WI38 (cell line): Measurements from ENCODE around the gene MASP2.
"Not testable (repeated sequence)": the region's sequence is repeated elsewhere in the genome, so short reads cannot be mapped to it uniquely, and the experiment has no call there.

Experiments used
- H3K4me3 ChIP-seq: 2 replicates; pipeline ENCODE4 v1.5.1; 2011; ENCODE audit warnings: low read depth, mild to moderate bottlenecking, control low read depth, low read length
- CTCF ChIP-seq: IDR thresholded peaks from 2 replicates; pipeline ENCODE4 v1.5.1; 2012; ENCODE audit warnings: low read depth, mild to moderate bottlenecking, control low read depth, low read length

The MASP2 gene

DNA sequence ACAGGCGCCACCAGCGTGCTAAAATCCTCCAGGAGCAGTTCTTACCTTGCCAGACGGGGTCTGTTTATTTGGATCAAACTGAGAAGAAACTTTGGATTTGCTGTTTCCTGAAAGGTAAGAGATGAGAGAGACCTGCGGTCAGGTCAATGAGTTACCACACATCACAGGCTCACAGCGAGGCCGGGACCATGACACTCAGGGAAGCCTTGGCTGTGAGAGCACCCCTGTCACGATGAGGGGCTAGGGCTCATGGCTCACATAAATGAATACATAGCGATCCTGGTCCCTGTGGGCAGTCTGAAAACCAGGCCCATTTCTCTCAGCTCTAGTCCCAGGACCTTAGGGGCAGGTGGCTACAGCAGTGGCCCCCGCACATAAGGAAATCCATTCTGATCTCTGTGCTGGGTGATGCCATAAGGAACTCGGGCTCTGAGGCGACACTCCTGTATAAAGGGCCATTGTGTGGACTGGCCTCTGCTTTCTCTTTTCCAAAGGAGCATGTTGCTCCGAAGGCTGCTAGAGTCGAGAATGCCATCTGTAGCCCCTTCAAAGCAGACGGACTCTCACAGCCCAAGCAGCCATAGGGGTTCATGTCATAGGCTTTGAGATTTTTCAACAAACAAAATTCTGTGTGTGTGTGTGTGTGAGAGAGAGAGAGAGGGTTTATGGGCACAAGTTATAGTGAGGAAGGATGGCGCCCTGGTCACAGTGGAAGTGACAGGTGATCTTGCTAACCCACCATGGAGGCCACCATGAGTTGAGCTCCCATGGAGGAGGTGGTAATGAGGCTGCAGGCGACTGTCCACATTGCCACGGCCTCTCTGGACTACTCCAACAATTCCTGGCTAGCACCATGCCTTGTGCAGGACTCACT lies 21.8 kb upstream of the MASP2 start:
- no peak for TF ChIP-seq CTCF
- H3K4me3 ChIP-seq = no peak overlapping the region

DNA sequence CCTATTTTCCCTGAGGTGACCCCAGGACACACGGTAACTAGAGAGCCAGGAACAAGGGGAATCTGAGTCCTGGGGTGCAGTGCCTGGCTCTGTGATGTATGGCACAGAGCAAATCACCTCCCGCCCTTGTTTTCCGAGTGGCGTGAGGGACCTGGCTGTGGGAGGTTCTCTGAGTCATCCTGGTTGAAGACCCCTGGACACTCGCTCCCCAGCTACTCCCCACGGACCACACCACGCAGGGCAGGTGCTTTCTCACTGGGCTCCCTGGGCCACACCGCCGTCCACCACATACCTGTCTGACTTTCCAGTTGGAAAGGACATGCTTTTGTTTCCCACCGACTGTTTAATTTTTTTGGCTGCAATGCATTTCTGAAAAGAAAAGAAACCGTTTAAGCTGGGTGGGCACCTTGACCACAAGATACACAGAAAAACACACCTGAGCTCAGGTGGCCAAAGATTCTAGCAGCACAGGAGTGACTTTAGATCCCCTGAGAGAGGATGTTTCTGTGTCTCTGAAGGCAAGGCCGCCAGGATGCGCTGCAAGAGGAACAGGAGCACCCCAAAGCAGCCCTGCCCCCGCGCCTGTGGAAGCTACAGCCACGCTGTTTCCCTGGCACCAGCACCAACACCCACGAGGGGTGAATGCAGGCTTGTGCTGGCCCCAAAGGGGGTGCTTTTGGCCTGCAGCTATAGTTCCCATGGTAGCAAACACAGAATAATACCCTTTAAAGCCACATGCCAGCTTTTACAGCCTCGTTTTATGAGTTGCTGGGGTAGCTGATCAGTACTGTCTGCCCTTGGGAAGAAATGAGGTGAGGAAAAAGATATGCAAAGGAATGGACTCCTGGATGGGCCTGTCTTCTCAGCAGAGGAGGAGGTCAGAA lies 20.9 kb upstream of the MASP2 start:
- H3K4me3 ChIP-seq = no peak overlapping the region

DNA sequence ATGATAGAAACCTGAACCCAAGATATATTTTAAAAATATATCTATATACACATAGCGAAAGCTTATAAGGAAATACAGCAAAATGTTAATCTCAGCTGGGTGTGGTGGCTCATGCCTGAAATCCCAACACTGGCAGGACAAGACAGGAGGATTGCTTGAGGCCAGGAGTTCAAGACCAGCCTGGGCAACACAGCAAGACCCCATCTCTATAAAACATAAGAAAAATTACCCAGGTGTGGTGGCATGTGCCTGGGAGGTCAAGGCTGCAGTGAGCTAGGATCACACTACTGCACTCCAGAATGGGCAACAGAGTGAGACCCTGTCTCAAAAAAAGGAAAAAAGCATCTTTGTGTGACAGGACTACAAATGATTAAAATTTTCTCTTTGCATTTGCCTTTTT lies 18.8 kb upstream of the MASP2 start:
- TF ChIP-seq CTCF = no peak
- H3K4me3 ChIP-seq = no peak overlapping the region

More for the DNA sequence above, 20.9 kb upstream of the MASP2 start:
- no peak for TF ChIP-seq CTCF

GRCh38 chr1:11064942-11065341 lies 17.9 kb upstream of the MASP2 start:
- TF ChIP-seq CTCF = no peak
- no peak overlapping the region for H3K4me3 ChIP-seq

- H3K4me3 ChIP-seq = not testable (repeated sequence)
Observed at GRCh38 chr1:11063937-11064537, 17.0 kb upstream of the MASP2 start.

- H3K4me3 ChIP-seq = no peak overlapping the region
- TF ChIP-seq CTCF = no peak
Observed at GRCh38 chr1:11062965-11063401, 15.9 kb upstream of the MASP2 start.

GRCh38 chr1:11061652-11062365 lies 14.8 kb upstream of the MASP2 start:
- no peak overlapping the region for H3K4me3 ChIP-seq
- no peak for TF ChIP-seq CTCF
